GM12874 (cell line): ENCODE results near the gene LMO7.

Source experiments
- CTCF ChIP-seq: IDR thresholded peaks from 2 replicates; pipeline ENCODE4 v1.5.1; 2011; ENCODE audit warnings: low read depth, mild to moderate bottlenecking, control low read depth, low read length, moderate library complexity; ENCODE audit not compliant: insufficient read depth

LMO7 gene

GRCh38 chr13:75635828-75636435 lies at the start of gene LMO7:
Gene LMO7 (plus strand): TSS chr13:75636330. CDS start chr13:75636658, 328 bp downstream.
- no peak for TF ChIP-seq CTCF

- TF ChIP-seq CTCF = no peak
Measured at GRCh38 chr13:75587679-75588078, 48.5 kb upstream of the LMO7 start.

- TF ChIP-seq CTCF = no peak
Measured at GRCh38 chr13:75596657-75597182, 39.4 kb upstream of the LMO7 start.

- no peak for TF ChIP-seq CTCF
Measured at GRCh38 chr13:75600371-75600770, 35.8 kb upstream of the LMO7 start.

GRCh38 chr13:75603038-75603437 lies 33.1 kb upstream of the LMO7 start:
- no peak for TF ChIP-seq CTCF

GRCh38 chr13:75607447-75607846 lies 28.7 kb upstream of the LMO7 start:
- TF ChIP-seq CTCF = no peak

- TF ChIP-seq CTCF = no peak
Measured at GRCh38 chr13:75610466-75610865, 25.7 kb upstream of the LMO7 start.
